ENCODE measurements around the gene FHAD1. TPM values are rescaled to one million over a fixed set of nuclear protein-coding genes. Genes with fewer than 3 reads are reported as not detected.

The FHAD1 gene
- total RNA-seq, 2 donors from 2014 or later = 0.27 to 6.5 TPM

DNA sequence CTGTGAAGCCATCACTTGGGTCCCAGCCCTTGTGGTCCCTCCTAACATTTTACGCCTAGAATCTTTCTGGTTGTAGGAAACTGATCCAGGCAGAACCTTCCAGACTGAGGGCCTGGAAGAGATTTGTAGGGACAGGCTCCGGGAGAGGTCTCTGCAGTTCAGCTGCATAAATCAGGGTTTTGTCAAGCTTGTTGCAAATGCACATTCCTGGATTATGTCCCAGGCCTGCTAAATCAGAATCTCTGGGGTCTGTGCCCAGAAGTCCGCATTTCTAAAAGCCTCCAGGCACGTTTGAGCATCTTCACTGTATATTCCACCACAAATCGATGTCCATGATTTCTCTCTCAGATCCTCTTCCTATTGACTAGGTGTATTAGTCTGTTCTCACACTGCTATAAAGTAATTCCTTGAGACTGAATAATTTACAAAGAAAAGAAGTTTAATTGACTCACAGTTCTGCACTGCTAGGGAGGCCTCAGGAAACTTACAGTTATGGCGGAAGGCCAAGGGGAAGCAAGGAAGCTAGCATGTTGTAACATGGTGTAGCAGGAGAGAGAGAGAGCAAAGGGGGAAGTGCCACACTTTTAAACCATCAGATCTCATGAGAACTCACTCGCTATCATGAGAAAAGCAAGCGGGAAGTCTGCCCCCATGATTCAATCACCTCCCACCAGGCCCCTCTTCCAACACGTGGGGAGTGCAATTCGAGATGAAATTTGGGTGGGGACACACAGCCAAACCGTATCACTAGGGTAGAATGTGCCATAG is 1.2 kb upstream of the FHAD1 start:
- Histone ChIP-seq H3K27me3 (replicated peaks; ENCODE audit: insufficient read depth) (no peaks in the 10 kb centered on the region), H3K4me1 (replicated peaks) (no peaks in the 10 kb centered on the region), H3K27ac (no peak overlapping the region), H3K4me3 (no peak overlapping the region), H3K9me3 (no peaks in the 10 kb centered on the region), H3K36me3 (no peaks in the 10 kb centered on the region)
- peak; percentile 26 for DNase-seq (ENCODE audit: low spot score)
- intact Hi-C loops (cut with DNase I) = loop anchor here (5.0 kb wide), 1 partner anchor 33 kb away; no protein-coding TSS in a partner anchor
- TF ChIP-seq, protein P1, sequence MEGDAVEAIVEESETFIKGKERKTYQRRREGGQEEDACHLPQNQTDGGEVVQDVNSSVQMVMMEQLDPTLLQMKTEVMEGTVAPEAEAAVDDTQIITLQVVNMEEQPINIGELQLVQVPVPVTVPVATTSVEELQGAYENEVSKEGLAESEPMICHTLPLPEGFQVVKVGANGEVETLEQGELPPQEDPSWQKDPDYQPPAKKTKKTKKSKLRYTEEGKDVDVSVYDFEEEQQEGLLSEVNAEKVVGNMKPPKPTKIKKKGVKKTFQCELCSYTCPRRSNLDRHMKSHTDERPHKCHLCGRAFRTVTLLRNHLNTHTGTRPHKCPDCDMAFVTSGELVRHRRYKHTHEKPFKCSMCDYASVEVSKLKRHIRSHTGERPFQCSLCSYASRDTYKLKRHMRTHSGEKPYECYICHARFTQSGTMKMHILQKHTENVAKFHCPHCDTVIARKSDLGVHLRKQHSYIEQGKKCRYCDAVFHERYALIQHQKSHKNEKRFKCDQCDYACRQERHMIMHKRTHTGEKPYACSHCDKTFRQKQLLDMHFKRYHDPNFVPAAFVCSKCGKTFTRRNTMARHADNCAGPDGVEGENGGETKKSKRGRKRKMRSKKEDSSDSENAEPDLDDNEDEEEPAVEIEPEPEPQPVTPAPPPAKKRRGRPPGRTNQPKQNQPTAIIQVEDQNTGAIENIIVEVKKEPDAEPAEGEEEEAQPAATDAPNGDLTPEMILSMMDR (IDR thresholded peaks at IDR 0.05) = no peak
- TF ChIP-seq POLR2AphosphoS5 (IDR thresholded peaks at IDR 0.05) (no peak), POLR2A (IDR thresholded peaks at IDR 0.05) (no peak)
- WGBS = 34% methylated on average over 11 of the region's 11 CpGs

DNA sequence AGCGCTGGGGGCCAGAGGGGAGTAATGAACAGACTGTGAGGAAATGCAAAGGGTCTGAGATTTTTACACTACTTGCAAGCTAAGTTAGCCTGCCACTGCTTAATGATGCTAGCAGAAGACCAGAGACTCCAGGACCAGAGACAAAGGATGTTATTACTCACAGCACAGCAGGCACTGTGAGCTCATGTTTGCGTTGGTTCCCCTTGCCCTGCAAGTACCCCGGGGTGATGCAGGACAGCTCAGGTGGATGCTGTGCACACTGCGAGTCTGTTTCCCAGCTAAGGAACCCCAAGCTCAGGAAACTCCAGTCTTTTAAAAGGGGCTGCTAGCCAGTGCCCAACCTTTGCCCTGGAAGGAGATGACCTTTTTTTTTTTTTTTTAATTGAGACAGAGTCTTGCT is 1.2 kb downstream of the FHAD1 start:
- WGBS = 98% methylated on average over 4 of the region's 4 CpGs
- Histone ChIP-seq H3K4me1 (replicated peaks) (no peaks in the 10 kb centered on the region), H3K27ac (no peak overlapping the region), H3K9me3 (no peaks in the 10 kb centered on the region), H3K27me3 (replicated peaks; ENCODE audit: insufficient read depth) (no peaks in the 10 kb centered on the region), H3K36me3 (no peaks in the 10 kb centered on the region), H3K4me3 (no peak overlapping the region)
- intact Hi-C loops (cut with DNase I) = loop anchor here (5.0 kb wide), 1 partner anchor 36 kb away; no protein-coding TSS in a partner anchor
- no peak for DNase-seq (ENCODE audit: low spot score)
- TF ChIP-seq POLR2A (IDR thresholded peaks at IDR 0.05) (no peak), POLR2AphosphoS5 (IDR thresholded peaks at IDR 0.05) (no peak)
- TF ChIP-seq, protein P1 (IDR thresholded peaks at IDR 0.05) = no peak

DNA sequence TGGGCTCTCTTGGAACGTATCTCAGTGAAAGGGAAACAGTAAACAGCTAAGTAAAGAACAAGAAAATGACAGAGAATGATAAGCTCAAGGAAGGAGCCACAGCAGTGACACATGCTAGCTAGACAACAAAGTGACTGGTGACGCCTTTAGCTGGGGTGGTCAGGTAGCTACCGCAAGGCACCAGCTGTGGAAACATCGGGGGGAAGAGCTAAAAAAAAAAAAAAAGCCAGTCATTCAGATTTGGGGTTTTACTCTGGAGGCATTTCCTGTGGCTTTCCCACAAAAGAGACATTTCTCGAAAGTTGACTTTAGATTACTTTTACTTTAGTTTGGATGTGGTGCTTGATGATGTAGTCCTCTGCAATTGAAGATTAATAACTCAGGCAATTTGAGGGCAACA is 2.1 kb downstream of the FHAD1 start:
- no peak overlapping the region for H3K4me3 ChIP-seq
- no peaks in the 10 kb centered on the region for H3K9me3 ChIP-seq
- no peaks in the 10 kb centered on the region for H3K36me3 ChIP-seq
- TF ChIP-seq, protein P1 (IDR thresholded peaks at IDR 0.05) = no peak
- TF ChIP-seq POLR2A (IDR thresholded peaks at IDR 0.05) = no peak
- TF ChIP-seq POLR2AphosphoS5 (IDR thresholded peaks at IDR 0.05) = no peak
- no peaks in the 10 kb centered on the region for H3K27me3 ChIP-seq (replicated peaks; ENCODE audit: insufficient read depth)
- intact Hi-C loops (cut with DNase I) = loop anchor here (5.0 kb wide), 1 partner anchor 37 kb away; no protein-coding TSS in a partner anchor
- H3K4me1 ChIP-seq (replicated peaks) = no peaks in the 10 kb centered on the region
- H3K27ac ChIP-seq = no peak overlapping the region
- WGBS = 74% methylated on average over 5 of the region's 5 CpGs
- DNase-seq (ENCODE audit: low spot score) = no peak

DNA sequence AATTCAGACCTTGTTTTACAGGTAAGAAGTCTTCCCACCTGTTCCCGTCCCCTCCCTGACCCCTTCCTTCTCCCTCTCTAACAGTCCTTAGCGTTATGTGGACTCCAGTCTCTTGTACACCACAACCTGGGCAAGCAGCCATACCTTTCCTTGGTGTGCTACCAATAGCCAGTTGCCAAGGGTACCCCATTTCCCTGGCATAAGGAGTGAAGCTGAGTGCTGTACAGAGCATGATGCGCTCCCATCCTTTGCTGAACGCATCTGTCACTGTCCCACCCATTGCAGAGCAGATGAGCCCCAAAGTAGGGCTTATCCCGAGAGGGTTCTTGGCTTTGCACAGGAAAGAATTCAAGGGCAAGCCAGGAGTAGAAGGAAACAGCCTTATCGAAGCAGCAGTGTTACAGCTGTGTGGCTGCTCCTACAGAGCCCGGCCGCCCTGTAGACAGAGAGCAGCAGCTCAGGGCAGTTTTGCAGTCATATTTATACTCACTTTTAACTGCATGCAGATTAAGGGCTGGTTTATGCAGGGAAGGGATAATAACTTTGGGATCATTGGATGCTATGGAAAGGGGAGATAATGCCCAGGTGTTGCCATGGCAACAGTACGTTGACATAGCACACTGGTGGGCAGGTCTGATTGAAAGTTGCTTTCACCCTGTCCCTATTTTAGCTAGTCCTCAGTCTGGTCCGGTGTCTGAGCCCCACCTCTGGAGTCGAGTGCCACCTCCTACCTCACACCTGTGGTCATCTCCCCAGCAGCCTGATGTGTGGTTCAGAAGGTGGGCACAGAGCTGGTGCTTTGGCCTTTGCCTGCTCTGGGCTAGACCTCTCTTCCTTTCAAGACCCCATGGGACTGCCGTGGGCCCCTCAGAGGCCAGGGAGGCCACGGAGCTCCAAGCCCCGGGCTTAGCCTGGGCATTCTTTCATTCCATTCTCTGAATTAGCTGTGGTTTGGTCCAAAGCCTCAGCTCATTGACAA is 5.1 kb downstream of the FHAD1 start:
- no peaks in the 10 kb centered on the region for H3K27me3 ChIP-seq (replicated peaks; ENCODE audit: insufficient read depth)
- intact Hi-C loops (cut with DNase I) = no loop called here
- WGBS = 88% methylated on average over 14 of the region's 14 CpGs
- no peaks in the 10 kb centered on the region for H3K4me1 ChIP-seq (replicated peaks)
- no peak overlapping the region for H3K4me3 ChIP-seq
- H3K9me3 ChIP-seq = no peaks in the 10 kb centered on the region
- no peak for DNase-seq (ENCODE audit: low spot score)
- no peaks in the 10 kb centered on the region for H3K36me3 ChIP-seq
- no peak overlapping the region for H3K27ac ChIP-seq
- no peak for TF ChIP-seq POLR2AphosphoS5 (IDR thresholded peaks at IDR 0.05)
- TF ChIP-seq POLR2A (IDR thresholded peaks at IDR 0.05) = no peak
- TF ChIP-seq, protein P1 (IDR thresholded peaks at IDR 0.05) = no peak

Measured in prostate gland (tissue), 2 donors.